ENCODE results near the gene PSMD3.
"Not testable (repeated sequence)": the region's sequence is repeated elsewhere in the genome, so short reads cannot be mapped to it uniquely, and the experiment has no call there.

PSMD3 gene

GRCh38 chr17:40000161-40000560 is 19.6 kb downstream of the PSMD3 start:
- no peak for DNase-seq

- not testable (repeated sequence) for DNase-seq
These were observed 20.7 kb downstream of the PSMD3 start for GRCh38 chr17:40001335-40001734.

- DNase-seq, result no peak
These were observed 23.5 kb downstream of the PSMD3 start for GRCh38 chr17:40004072-40004471.

- DNase-seq, result no peak
These were observed 24.1 kb downstream of the PSMD3 start for GRCh38 chr17:40004712-40005111.

- no peak for DNase-seq
These were observed 24.9 kb downstream of the PSMD3 start for GRCh38 chr17:40005520-40005919.

GRCh38 chr17:40010946-40011500 is 30.4 kb downstream of the PSMD3 start:
- DNase-seq, result not testable (repeated sequence)

- DNase-seq, result not testable (repeated sequence)
These were observed 31.5 kb downstream of the PSMD3 start for GRCh38 chr17:40012017-40012647.

- no peak for DNase-seq
These were observed 33.9 kb downstream of the PSMD3 start for GRCh38 chr17:40014375-40014980.

- no peak for DNase-seq
These were observed 34.7 kb downstream of the PSMD3 start, which contains the start of gene CSF3 for GRCh38 chr17:40015005-40015997. TSS of gene CSF3 (plus strand) at chr17:40015440. CDS start at chr17:40015475, 35 bp downstream.

- no peak for DNase-seq
These were observed 35.7 kb downstream of the PSMD3 start for GRCh38 chr17:40015998-40016985.

GRCh38 chr17:40017422-40018080 is 36.9 kb downstream of the PSMD3 start:
- DNase-seq, result no peak

- no peak for DNase-seq
These were observed 37.9 kb downstream of the PSMD3 start for GRCh38 chr17:40018211-40019121.

GRCh38 chr17:40019140-40019991 is 38.8 kb downstream of the PSMD3 start:
- no peak for DNase-seq

GRCh38 chr17:40020146-40020545 is 39.5 kb downstream of the PSMD3 start:
- DNase-seq, result no peak

- no peak for DNase-seq
These were observed 40.9 kb downstream of the PSMD3 start for GRCh38 chr17:40021451-40021971.

GRCh38 chr17:40022497-40022896 is 41.9 kb downstream of the PSMD3 start:
- no peak for DNase-seq

- no peak for DNase-seq
These were observed 42.4 kb downstream of the PSMD3 start for GRCh38 chr17:40022961-40023541.

- no peak for DNase-seq
These were observed 43.1 kb downstream of the PSMD3 start for GRCh38 chr17:40023590-40024292.
